GM23338 (cell line): ENCODE results near the gene NDUFAF5. TPM values are rescaled to one million over a fixed set of nuclear protein-coding genes. Genes with fewer than 3 reads are reported as not detected.

ENCODE experiments used
- ATAC-seq: fragments of 200-7000 bp; cut with Tn5 transposase; 3 replicates; pipeline ENCODE4 v1.9.1; 2020
- DNase-seq: peaks from one replicate; pipeline ENCODE4 v3.0.0-alpha.2; 2015; ENCODE audit warnings: low spot score
- H2AFZ ChIP-seq: fragments of 200-600 bp; sonication (generic); 2 replicates; pipeline ENCODE4 v1.8.0; 2016; ENCODE audit warnings: antibody characterized with exemption, mild to moderate bottlenecking, moderate library complexity
- H3F3A ChIP-seq: fragments of 200-600 bp; sonication (generic); replicated peaks from 2 replicates; pipeline ENCODE4 v1.8.0; 2017; ENCODE audit warnings: antibody characterized with exemption, mixed run types, low read depth
- H3K27ac ChIP-seq: fragments of 200-600 bp; sonication (generic); 2 replicates; pipeline ENCODE4 v1.6.1; 2016; ENCODE audit warnings: low read depth
- H3K27me3 ChIP-seq: fragments of 200-600 bp; sonication (generic); 2 replicates; pipeline ENCODE4 v1.8.0; 2016; ENCODE audit warnings: mild to moderate bottlenecking, mixed run types, moderate library complexity; ENCODE audit not compliant: insufficient read depth
- H3K36me3 ChIP-seq: fragments of 200-600 bp; sonication (generic); 2 replicates; pipeline ENCODE4 v1.8.0; 2016; ENCODE audit warnings: mild to moderate bottlenecking; ENCODE audit not compliant: insufficient read depth
- H3K4me1 ChIP-seq: fragments of 200-600 bp; sonication (generic); 2 replicates; pipeline ENCODE4 v1.8.0; 2016; ENCODE audit warnings: mild to moderate bottlenecking, moderate library complexity; ENCODE audit not compliant: insufficient read depth
- H3K4me2 ChIP-seq: fragments of 200-600 bp; sonication (generic); 2 replicates; pipeline ENCODE4 v1.7.1; 2017; ENCODE audit warnings: mixed run types
- H3K4me3 ChIP-seq: fragments of 200-600 bp; sonication (generic); 2 replicates; pipeline ENCODE4 v1.6.1; 2016; ENCODE audit warnings: mixed run types
- H3K79me2 ChIP-seq: fragments of 200-600 bp; sonication (generic); replicated peaks from 2 replicates; pipeline ENCODE4 v1.8.0; 2017; ENCODE audit warnings: mild to moderate bottlenecking; ENCODE audit not compliant: insufficient read depth
- H3K9me2 ChIP-seq: fragments of 200-600 bp; sonication (generic); 2 replicates; pipeline ENCODE4 v1.8.0; 2017; ENCODE audit not compliant: insufficient read depth
- H4K20me1 ChIP-seq: fragments of 200-600 bp; sonication (generic); replicated peaks from 2 replicates; pipeline ENCODE4 v1.8.0; 2017; ENCODE audit warnings: mild to moderate bottlenecking; ENCODE audit not compliant: insufficient read depth
- H3K27ac Mint-ChIP-seq: 2 replicates; pipeline ENCODE4 v1.8.0; 2020; ENCODE audit warnings: inconsistent platforms, mild to moderate bottlenecking, moderate library complexity, mixed read lengths
- H3K27me3 Mint-ChIP-seq: 3 replicates; pipeline ENCODE4 v1.8.0; 2022; ENCODE audit warnings: low read depth, mild to moderate bottlenecking, moderate library complexity, mixed read lengths, inconsistent platforms; ENCODE audit not compliant: insufficient read depth, poor library complexity
- H3K36me3 Mint-ChIP-seq: 3 replicates; pipeline ENCODE4 v1.8.0; 2021; ENCODE audit warnings: low read depth, mild to moderate bottlenecking, inconsistent platforms, moderate library complexity, mixed read lengths
- H3K4me1 Mint-ChIP-seq: 3 replicates; pipeline ENCODE4 v1.8.0; 2020; ENCODE audit warnings: mild to moderate bottlenecking, inconsistent platforms, mixed read lengths
- H3K4me3 Mint-ChIP-seq: 3 replicates; pipeline ENCODE4 v1.8.0; 2021; ENCODE audit warnings: moderate library complexity, mild to moderate bottlenecking, inconsistent platforms, mixed read lengths
- H3K9me3 Mint-ChIP-seq: 3 replicates; pipeline ENCODE4 v1.8.0; 2020; ENCODE audit warnings: moderate library complexity, mild to moderate bottlenecking, inconsistent platforms, mixed read lengths
- CREB1 ChIP-seq: fragments of 250-450 bp; sonication (Bioruptor Pico); IDR thresholded peaks from 2 replicates; pipeline ENCODE4 v1.5.0; 2020; ENCODE audit warnings: low read depth, mild to moderate bottlenecking, moderate library complexity
- EZH2 ChIP-seq: fragments of 200-600 bp; sonication (generic); IDR thresholded peaks from one replicate; pipeline ENCODE4 v1.8.0; 2017; ENCODE audit warnings: antibody characterized with exemption, mild to moderate bottlenecking, low read depth; ENCODE audit not compliant: unreplicated experiment
- EZH2phosphoT487 ChIP-seq: fragments of 200-600 bp; sonication (generic); IDR thresholded peaks from one replicate; pipeline ENCODE4 v1.8.1; 2018; ENCODE audit warnings: antibody characterized with exemption; ENCODE audit not compliant: unreplicated experiment
- JUNB ChIP-seq: IDR thresholded peaks from one replicate; pipeline ENCODE4 v1.6.1; 2016; ENCODE audit warnings: antibody characterized with exemption; ENCODE audit not compliant: unreplicated experiment
- NANOG ChIP-seq: IDR thresholded peaks from 2 replicates; pipeline ENCODE4 v1.6.1; 2016; ENCODE audit warnings: antibody characterized with exemption, borderline replicate concordance
- POLR2AphosphoS5 ChIP-seq: IDR thresholded peaks from 2 replicates; pipeline ENCODE4 v1.6.1; 2016; ENCODE audit warnings: antibody characterized with exemption, low read depth
- STAT1 ChIP-seq: IDR thresholded peaks from one replicate; pipeline ENCODE4 v1.6.1; 2016; ENCODE audit warnings: antibody characterized with exemption; ENCODE audit not compliant: unreplicated experiment
- ZNF114 ChIP-seq: fragments of 250-450 bp; sonication (Bioruptor Pico); IDR thresholded peaks from 2 replicates; pipeline ENCODE4 v1.5.0; 2020; ENCODE audit warnings: mild to moderate bottlenecking, moderate library complexity
- ZNF331 ChIP-seq: fragments of 250-450 bp; sonication (Bioruptor Pico); IDR thresholded peaks from 2 replicates; pipeline ENCODE4 v1.5.0; 2020; ENCODE audit warnings: low read depth, mild to moderate bottlenecking, moderate library complexity
- ZNF462 ChIP-seq: fragments of 250-450 bp; sonication (Bioruptor Pico); IDR thresholded peaks from 2 replicates; pipeline ENCODE4 v1.5.0; 2020; ENCODE audit warnings: mild to moderate bottlenecking, moderate library complexity
- polyA plus RNA-seq: library from polyadenylated mRNA; unstranded; fragments of >200 nt; fragmentation: Nextera tagmentation; extraction: Ambion mirVana; gene quantifications from 2 replicates; pipeline ENCODE4 v1.2.1, GENCODE V29; 2016
- total RNA-seq: library from RNA; depleted of rRNA; stranded (reverse); fragments of >200 nt; shearing (Covaris generic); gene quantifications from 2 replicates; pipeline ENCODE4 v1.2.3, GENCODE V29; 2014
- TF ChIP-seq, protein P1 (sequence below), 2 experiments: fragments of 200-600 bp in 1 of 2; sonication (generic) in 1 of 2; conservative IDR thresholded peaks; 2 replicates each; pipeline versions ENCODE4 v1.5.1 to v1.6.1; 2016 to 2017; ENCODE audit warnings: antibody characterized with exemption in 2 of 2, low read depth in 2 of 2, mild to moderate bottlenecking in 2 of 2, moderate library complexity in 1 of 2
- TF ChIP-seq, protein P2 (sequence below): IDR thresholded peaks from 2 replicates; pipeline ENCODE4 v1.6.1; 2016; ENCODE audit warnings: antibody characterized with exemption
- TF ChIP-seq, protein P3 (sequence below): IDR thresholded peaks from one replicate; pipeline ENCODE4 v1.6.1; 2018; ENCODE audit warnings: antibody characterized with exemption; ENCODE audit not compliant: unreplicated experiment

The NDUFAF5 gene
- total and polyA plus RNA-seq, 2 experiments from 2014 or later = 18.0 to 33.0 TPM

DNA sequence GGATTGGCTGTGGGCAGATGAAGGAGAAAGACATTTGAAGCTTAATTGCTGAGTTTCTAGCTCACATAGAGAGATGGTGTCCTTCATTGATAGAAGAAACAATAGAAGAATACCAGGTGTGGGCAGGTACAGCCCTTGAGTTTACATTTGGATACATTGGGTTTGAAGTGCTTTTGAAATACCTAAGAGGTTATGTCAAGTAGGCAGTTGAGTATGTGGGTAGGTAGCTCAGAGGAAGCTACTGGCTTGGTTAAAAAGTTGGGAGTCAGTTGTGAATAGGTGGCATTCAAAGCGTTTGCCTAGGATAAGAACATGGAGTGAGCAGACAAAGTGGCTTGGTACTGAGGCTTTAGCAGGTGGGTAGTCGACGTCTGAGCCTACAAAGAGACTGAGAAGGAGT is 25.0 kb downstream of the NDUFAF5 start:
- no peak for TF ChIP-seq NANOG
- no peak for TF ChIP-seq POLR2AphosphoS5
- TF ChIP-seq EZH2 = no peak
- TF ChIP-seq ZNF462 (CRISPR knock-in tag) = no peak
- TF ChIP-seq STAT1 = no peak
- TF ChIP-seq, protein P1, sequence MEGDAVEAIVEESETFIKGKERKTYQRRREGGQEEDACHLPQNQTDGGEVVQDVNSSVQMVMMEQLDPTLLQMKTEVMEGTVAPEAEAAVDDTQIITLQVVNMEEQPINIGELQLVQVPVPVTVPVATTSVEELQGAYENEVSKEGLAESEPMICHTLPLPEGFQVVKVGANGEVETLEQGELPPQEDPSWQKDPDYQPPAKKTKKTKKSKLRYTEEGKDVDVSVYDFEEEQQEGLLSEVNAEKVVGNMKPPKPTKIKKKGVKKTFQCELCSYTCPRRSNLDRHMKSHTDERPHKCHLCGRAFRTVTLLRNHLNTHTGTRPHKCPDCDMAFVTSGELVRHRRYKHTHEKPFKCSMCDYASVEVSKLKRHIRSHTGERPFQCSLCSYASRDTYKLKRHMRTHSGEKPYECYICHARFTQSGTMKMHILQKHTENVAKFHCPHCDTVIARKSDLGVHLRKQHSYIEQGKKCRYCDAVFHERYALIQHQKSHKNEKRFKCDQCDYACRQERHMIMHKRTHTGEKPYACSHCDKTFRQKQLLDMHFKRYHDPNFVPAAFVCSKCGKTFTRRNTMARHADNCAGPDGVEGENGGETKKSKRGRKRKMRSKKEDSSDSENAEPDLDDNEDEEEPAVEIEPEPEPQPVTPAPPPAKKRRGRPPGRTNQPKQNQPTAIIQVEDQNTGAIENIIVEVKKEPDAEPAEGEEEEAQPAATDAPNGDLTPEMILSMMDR (conservative IDR thresholded peaks at IDR 0.05; ENCODE audit: low read depth in 2 of 2) = no peak
- TF ChIP-seq, protein P2, sequence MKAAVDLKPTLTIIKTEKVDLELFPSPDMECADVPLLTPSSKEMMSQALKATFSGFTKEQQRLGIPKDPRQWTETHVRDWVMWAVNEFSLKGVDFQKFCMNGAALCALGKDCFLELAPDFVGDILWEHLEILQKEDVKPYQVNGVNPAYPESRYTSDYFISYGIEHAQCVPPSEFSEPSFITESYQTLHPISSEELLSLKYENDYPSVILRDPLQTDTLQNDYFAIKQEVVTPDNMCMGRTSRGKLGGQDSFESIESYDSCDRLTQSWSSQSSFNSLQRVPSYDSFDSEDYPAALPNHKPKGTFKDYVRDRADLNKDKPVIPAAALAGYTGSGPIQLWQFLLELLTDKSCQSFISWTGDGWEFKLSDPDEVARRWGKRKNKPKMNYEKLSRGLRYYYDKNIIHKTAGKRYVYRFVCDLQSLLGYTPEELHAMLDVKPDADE = no peak
- no peak for TF ChIP-seq ZNF114 (CRISPR knock-in tag)
- TF ChIP-seq CREB1 (CRISPR knock-in tag) = no peak
- TF ChIP-seq EZH2phosphoT487 = no peak
- TF ChIP-seq JUNB = no peak
- TF ChIP-seq ZNF331 = no peak
- TF ChIP-seq, protein P3, sequence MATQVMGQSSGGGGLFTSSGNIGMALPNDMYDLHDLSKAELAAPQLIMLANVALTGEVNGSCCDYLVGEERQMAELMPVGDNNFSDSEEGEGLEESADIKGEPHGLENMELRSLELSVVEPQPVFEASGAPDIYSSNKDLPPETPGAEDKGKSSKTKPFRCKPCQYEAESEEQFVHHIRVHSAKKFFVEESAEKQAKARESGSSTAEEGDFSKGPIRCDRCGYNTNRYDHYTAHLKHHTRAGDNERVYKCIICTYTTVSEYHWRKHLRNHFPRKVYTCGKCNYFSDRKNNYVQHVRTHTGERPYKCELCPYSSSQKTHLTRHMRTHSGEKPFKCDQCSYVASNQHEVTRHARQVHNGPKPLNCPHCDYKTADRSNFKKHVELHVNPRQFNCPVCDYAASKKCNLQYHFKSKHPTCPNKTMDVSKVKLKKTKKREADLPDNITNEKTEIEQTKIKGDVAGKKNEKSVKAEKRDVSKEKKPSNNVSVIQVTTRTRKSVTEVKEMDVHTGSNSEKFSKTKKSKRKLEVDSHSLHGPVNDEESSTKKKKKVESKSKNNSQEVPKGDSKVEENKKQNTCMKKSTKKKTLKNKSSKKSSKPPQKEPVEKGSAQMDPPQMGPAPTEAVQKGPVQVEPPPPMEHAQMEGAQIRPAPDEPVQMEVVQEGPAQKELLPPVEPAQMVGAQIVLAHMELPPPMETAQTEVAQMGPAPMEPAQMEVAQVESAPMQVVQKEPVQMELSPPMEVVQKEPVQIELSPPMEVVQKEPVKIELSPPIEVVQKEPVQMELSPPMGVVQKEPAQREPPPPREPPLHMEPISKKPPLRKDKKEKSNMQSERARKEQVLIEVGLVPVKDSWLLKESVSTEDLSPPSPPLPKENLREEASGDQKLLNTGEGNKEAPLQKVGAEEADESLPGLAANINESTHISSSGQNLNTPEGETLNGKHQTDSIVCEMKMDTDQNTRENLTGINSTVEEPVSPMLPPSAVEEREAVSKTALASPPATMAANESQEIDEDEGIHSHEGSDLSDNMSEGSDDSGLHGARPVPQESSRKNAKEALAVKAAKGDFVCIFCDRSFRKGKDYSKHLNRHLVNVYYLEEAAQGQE = no peak
- Histone ChIP-seq H3K4me2 (no peak overlapping the region), H3K27me3 (no peaks in the 10 kb centered on the region), H3K9me2 (no peaks in the 10 kb centered on the region), H3K27ac (no peak overlapping the region; the same call in 1 of the 2 replicates), H3K79me2 (no peaks in the 10 kb centered on the region; the same call in 1 of the 2 replicates), H2AFZ (no peak overlapping the region), H4K20me1 (no peaks in the 10 kb centered on the region; the same call in none of the 2 replicates), H3K4me3 (no peak overlapping the region), H3K4me1 (no peaks in the 10 kb centered on the region), H3K36me3 (peaks cover 69% of the 10 kb centered on the region), H3F3A (no peaks in the 10 kb centered on the region)
- Mint-ChIP-seq H3K4me1 (no peaks in the 10 kb centered on the region), H3K27ac (no peak overlapping the region), H3K4me3 (no peak overlapping the region), H3K27me3 (no peaks in the 10 kb centered on the region), H3K36me3 (peaks cover 21% of the 10 kb centered on the region; the same call in 2 of the 3 replicates), H3K9me3 (no peaks in the 10 kb centered on the region)
- no peak for ATAC-seq
- DNase-seq = no peak
